GM19395 (cell line): ENCODE data around the gene SMOC1.

Experiments
- ATAC-seq: cut with Tn5 transposase; IDR thresholded peaks from one replicate; pipeline ENCODE4 v1.9.1; 2021; ENCODE audit warnings: mild to moderate bottlenecking, moderate library complexity; ENCODE audit not compliant: unreplicated experiment

Gene SMOC1, protein sequence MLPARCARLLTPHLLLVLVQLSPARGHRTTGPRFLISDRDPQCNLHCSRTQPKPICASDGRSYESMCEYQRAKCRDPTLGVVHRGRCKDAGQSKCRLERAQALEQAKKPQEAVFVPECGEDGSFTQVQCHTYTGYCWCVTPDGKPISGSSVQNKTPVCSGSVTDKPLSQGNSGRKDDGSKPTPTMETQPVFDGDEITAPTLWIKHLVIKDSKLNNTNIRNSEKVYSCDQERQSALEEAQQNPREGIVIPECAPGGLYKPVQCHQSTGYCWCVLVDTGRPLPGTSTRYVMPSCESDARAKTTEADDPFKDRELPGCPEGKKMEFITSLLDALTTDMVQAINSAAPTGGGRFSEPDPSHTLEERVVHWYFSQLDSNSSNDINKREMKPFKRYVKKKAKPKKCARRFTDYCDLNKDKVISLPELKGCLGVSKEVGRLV

GRCh38 chr14:69879175-69880043 lies at the start of gene SMOC1:
TSS of gene SMOC1 (plus strand) at chr14:69879416. CDS start at chr14:69879679, 263 bp downstream.
- ATAC-seq, result no peak

- ATAC-seq, result no peak
These were observed 40.3 kb upstream of the SMOC1 start for GRCh38 chr14:69838881-69839416.

DNA sequence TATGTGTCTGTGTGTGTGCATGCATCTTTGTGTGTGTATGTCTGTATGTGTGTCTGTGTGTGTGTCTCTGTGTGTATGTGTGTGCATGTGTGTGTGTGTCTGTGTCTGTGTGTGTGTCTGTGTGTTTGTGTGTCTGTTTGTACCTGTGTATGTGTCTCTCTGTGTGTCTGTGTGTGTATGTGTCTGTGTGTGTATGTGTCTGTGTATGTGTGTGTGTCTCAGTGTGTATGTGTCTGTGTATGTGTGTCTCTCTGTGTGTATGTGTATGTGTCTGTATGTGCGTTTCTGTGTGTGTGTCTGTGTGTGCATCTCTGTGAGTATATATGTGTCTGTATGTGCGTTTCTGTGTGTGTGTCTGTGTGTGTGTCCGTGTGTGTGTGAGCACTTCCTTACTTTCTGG lies 39.6 kb upstream of the SMOC1 start:
- ATAC-seq, result no peak

DNA sequence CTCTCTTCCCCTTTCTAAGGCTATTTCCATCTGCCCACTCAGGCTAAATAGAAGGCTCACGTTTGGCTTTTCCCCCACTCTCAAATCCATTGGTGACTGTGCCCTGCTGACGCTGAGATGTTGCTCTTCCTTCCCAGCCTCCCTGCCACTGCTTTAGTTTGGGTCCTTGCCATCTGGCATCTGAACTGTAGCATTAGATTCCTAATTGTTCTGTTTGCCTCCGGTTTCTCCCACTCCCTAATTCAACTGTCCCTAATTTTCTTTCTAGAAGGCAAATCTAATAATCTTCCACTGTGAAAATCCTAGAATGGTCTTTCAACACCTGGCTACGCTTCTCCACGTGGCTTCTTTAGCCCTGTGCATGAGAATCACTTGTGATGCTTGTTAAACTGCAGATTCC lies 37.6 kb upstream of the SMOC1 start:
- no peak for ATAC-seq

- no peak for ATAC-seq
These were observed 36.4 kb upstream of the SMOC1 start for GRCh38 chr14:69842686-69843420.

DNA sequence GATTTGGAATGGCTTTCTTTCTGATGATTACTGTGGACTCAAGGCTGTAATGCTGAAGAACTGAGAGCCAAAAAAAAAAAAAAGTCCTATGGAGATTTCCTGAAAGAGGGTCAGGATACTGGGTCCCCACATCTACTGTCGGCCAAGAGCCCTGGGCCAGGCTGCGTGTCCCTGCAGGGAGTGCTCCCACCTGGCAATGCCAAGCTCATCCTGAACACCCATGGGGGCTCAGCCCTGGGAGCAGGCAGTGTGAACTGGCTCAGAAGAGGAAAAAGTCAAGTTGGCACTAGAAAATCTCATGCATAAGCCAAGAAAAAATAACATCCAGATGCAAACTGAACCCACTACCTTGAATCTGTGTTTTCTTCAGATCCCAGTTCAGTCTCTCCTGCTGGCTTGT lies 35.0 kb upstream of the SMOC1 start:
- no peak for ATAC-seq

DNA sequence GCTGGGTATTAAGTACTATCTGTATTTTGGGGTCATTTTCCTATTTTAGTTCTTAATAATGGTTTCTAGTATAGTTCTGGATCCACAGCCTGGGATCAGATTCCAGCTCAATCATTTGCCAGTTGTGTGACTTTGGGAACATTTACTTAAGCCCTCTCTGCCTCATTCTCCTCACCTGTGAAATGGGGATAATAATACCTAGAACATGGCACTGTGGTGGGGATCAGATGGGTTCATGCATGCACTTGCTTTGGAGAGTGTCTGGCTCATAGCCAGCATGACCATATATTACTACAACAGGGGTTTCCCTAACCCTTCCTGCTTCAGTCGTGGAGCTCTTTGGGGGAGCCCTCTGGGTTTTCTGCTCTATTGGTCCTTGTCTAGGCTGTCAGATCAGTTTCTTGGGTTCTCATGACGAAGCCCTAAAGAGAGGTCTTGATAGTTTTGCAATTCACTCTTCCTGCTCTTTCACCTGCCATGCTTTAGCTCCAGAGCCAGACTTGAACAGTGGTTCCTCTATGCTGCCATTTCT lies 34.1 kb upstream of the SMOC1 start:
- no peak for ATAC-seq

DNA sequence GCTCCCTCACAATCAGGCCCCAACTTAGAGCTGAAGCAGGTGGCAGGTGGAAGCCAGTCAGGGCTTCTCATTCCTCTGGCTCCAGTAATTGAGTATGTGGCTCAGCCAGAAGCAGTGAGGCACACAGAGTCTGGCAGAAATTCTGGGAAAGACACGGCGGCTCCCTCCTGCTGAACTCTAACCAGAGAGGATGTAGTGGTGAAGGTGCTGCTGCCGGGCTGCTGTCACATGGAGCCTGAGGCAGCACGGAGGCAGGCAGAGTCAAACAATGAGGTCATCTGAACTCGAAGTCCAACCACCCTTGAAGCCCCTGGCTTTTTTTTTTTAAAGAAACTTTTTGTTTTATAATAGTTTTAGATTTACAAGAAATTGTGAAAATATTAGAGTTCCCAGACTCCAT lies 33.4 kb upstream of the SMOC1 start:
- no peak for ATAC-seq

DNA sequence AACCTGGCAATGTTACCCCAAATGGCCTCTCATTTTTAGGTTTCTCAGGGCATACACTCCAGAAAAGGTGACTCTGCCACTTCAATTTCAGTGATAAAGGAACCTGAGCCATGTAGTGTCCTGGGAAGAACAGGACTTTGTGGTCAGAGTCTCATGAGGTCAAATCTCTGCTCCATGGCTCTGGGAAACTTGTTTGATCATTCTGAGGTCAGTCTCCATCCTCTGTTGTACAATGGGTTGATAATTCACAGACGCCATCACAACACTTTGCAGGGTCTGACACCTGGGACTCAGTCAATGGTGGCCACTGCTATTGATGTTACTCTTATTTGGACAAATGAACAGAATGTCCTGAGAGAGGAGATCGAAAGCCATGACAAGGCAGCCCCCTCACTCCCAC lies 31.1 kb upstream of the SMOC1 start:
- ATAC-seq, result no peak

DNA sequence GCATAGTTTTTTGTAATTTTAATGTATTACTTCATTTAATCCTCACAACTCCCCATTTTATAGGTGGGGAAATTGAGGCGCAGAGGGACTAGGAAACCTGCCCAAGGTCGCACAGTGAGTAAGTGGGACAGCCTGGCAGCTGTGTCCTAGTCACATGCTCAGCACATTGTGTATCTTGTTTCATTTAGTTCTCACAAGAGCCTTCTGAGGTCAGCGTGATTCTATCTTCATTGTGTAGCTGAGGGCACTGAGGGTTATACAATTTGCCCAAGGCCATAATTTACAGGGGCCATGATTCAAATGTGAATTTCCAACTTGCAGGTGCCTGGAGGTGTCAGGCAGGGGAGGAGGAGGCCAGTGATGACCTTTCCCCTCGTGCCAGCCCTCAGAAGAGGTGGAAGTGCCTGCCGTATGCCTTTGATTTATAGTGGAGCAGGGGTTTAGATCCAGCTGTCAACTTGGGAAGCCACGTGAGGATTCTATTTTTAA lies 30.3 kb upstream of the SMOC1 start:
- ATAC-seq, result no peak

GRCh38 chr14:69850086-69850735 lies 29.0 kb upstream of the SMOC1 start:
- ATAC-seq, result no peak

DNA sequence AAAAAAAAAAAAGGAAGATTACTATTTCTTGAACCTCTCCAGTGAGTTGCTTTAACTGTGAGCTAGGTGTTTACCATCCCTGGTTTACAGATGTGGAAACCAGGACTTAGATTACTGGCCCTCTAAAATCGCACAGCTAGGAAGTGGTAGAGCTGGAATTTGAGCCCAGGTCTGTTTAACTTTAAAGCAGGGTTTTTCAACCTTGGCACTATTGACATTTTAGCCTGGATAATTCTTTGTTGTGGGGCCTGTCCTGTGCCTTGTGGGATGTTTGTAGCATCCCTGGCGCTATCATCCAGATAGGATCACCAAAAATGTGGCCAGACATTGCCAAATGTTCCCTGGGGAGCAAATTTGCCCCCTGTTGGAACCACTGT lies 28.5 kb upstream of the SMOC1 start:
- ATAC-seq, result no peak

- no peak for ATAC-seq
These were observed 26.5 kb upstream of the SMOC1 start for GRCh38 chr14:69852531-69853321.

GRCh38 chr14:69853774-69854173 lies 25.4 kb upstream of the SMOC1 start:
- no peak for ATAC-seq

GRCh38 chr14:69854598-69854997 lies 24.6 kb upstream of the SMOC1 start:
- ATAC-seq, result no peak

DNA sequence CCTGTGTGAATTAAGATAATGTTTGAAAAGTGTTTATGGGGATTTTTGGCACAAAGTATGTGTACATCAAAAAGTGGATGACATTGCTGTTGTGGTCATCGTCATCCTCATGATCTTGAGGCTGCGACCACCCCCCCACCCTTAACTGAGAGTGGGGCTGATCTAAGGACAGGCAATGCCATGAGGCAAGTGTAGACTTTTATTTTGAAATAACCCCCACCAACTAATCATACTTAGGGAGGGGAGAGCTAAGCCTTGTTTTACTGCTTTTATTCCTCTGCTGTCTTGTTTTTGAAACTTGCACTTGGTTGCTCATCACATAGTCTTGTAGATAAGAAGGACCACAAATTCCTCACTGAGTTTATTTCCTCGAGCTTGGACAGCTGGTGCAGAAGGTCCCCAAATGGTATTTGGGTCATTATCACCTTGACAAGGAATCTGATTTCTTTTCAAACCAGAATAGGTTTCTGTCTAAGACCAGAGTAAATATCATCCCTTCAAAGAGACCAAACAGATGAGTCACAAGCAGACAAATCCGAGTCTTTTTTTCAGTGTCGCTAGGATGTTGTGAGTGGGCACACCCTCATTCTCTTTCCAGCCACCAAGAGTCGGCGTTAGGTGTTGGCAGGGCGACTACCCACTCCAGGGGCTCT lies 23.9 kb upstream of the SMOC1 start:
- ATAC-seq, result no peak

GRCh38 chr14:69858801-69859200 lies 20.4 kb upstream of the SMOC1 start:
- no peak for ATAC-seq

- no peak for ATAC-seq
These were observed 19.6 kb upstream of the SMOC1 start for GRCh38 chr14:69859591-69859990.

DNA sequence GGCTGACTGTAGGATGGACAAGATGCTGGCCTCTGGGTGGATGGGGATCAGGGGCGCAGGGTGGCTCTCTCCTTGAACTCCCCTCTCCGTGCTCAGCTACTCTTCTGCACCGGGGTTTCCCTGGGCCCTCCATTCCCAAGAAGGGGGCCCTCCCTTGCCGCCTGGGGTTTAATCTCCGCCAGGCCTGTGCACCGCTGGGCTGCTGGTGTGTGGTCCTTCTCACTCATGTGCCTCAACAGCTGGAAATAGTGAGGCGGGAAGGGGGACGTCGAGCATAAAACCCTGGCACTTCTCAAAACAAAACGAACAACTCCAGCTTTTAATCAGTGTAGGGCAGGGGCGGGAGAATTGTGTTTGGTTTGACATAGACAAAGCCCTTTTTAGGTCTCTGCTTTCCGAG lies 19.0 kb upstream of the SMOC1 start:
- ATAC-seq, result no peak
